Epithelial cell of prostate (primary cell): ENCODE data around the gene ASIC1.

Source experiments
- DNase-seq: peaks from one replicate; pipeline ENCODE4 v3.0.0-alpha.2; 2011; ENCODE audit warnings: low read depth, low spot score
- H3K27ac ChIP-seq: fragments of 450-650 bp; 2 replicates; pipeline ENCODE4 v1.5.1; 2017; ENCODE audit warnings: mild to moderate bottlenecking

Gene ASIC1

DNA sequence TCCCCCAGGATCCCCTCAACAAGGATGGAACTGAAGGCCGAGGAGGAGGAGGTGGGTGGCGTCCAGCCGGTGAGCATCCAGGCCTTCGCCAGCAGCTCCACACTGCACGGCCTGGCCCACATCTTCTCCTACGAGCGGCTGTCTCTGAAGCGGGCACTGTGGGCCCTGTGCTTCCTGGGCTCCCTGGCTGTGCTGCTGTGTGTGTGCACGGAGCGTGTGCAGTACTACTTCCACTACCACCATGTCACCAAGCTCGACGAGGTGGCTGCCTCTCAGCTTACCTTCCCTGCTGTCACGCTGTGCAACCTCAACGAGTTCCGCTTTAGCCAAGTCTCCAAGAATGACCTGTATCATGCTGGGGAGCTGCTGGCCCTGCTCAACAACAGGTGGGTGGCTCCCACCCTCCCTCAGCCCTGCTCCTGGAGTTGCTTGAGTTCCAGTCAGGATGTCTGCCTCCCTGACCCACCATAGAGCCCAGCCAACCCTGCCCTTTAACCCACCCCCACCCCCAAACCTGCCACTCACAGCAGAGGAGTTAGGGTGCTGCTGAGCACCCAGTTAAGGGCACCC, 1.4 kb downstream of the ASIC1 start:
- H3K27ac ChIP-seq, result no peak overlapping the region
- DNase-seq, result no peak

DNA sequence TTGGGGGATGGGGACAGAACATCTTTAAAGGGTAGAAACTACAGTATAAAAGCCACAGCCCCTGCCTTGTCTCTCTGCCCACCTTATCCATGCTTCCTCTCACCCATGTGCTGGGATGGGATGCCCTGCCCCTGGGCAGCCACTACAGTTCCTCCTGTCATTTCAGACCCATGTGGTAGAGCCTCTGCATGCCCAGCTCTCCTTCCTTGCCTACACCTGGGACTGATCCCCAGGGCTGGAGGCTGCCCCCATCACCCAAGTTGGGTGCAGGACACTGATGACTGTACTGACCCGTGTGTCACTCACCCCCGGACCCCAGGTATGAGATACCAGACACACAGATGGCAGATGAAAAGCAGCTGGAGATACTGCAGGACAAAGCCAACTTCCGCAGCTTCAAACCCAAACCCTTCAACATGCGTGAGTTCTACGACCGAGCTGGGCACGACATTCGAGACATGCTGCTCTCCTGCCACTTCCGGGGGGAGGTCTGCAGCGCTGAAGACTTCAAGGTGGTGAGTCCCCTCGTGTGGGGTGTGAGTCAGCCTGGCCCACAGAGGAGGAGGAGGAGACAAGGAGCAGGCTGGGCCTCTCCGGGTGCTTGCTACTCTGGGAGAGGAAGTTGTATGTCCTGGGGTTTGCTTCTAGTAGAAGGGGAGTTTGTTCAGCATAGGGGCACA, 2.2 kb downstream of the ASIC1 start:
- no peak overlapping the region for H3K27ac ChIP-seq

DNA sequence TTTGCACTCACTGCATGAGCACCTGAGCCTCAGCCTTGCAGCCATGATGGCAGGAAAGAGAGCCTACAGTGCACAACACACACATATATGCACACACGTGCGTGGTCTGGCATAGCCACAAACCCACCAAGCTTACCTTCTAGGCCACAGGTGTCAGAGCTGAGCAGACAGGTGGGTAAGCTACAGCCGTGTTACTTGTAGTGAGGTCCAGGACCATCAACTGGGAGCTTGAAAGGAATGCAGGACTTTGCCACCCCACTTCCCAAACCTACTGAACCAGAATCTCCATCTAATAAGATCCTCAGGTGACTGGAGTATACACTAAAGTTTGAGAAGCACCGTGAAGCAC, 2.7 kb downstream of the ASIC1 start:
- no peak overlapping the region for H3K27ac ChIP-seq
- no peak for DNase-seq

More for the DNA sequence above, 2.2 kb downstream of the ASIC1 start:
- DNase-seq, result no peak

DNA sequence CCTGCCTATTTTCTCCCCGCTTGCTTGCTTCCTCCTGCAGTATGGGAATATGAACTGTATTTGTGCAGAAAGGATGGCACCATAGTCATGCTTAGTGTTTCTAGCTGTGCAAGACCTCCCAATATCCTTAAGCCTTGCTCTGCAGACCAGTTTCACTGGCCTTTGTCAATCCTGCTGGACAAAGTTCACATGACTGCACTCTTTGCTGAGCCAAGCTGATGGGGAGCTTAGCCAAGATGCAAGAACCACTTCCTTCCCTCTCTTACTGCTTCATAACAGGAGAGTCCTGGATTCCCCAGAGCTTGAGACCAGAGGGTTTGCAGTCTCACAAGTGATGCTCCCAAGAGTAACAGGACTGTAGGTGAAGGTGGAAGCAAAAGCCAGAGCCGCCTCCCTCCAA, 3.8 kb downstream of the ASIC1 start:
- DNase-seq, result no peak
- no peak overlapping the region for H3K27ac ChIP-seq

DNA sequence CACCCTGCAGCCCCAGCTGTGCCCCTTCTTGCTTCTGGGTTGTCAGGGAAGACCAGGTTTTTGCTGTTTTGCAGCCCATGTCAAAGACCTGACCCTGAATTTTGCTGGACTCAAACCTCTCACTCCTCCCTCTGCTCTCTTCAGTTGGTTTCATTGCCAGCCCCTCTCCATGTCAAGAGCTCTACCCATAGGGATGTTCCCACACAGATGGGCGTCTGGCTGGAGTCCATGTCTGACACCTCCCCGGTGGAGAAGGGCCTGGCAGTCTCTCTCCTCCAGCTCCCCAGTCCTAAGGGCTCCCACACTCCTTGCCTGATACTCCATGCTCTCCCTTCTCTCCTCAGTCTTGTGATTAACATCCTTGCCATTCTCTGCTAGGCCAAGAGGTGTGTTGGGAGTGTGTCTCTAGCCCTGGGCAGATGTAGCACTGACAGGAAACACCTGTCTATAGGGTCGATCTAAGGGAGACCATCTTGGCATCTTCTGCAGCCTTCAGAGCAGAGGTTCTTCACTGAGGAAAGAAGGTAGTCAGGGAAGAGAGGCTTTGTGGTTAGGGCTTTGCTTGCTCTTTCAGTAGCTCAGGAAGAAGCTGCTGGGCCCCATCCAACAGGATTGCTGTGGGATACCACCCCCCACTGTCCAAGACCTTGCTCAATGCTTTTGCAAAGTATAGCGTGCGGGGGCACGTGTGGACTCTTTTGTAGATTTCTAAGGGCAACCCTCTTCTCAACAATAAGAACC, 4.7 kb downstream of the ASIC1 start:
- no peak overlapping the region for H3K27ac ChIP-seq
- DNase-seq, result no peak

DNA sequence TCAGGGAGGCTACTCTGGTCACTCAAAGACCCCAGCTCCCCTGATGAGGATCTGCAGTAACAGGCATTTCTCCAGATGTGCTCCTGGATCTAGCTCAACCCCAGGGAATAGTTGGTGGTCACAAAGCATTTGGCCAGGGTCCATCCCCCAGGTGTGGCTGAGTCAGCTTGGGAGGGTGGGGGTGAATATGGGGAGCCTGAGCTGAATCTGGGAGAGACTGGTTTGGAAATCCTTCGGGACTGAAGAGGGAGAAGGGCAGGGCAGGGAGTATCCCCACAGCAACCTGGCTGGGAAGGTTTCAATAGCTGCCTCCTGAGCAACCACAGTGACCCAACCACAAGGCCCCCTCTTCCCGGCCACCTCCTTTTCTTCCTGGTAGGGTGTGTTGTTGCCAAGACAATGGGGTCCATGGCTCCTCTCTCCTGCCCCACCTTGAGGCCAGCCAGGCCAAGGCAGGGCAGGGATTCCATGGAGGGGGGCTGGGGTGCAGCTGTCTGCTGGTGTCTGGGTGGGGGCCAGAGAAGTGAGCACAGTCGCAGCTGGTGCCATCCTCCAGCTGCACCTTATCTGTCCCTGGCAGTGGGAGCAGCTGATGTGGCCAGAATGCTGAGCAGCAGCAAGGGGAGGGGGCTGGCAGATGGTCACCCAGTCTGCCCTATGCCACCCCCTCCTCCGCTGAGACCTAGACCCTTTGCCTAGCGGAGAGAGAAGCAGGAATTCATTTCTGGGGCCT, 5.5 kb downstream of the ASIC1 start:
- DNase-seq, result no peak
- H3K27ac ChIP-seq, result no peak overlapping the region

DNA sequence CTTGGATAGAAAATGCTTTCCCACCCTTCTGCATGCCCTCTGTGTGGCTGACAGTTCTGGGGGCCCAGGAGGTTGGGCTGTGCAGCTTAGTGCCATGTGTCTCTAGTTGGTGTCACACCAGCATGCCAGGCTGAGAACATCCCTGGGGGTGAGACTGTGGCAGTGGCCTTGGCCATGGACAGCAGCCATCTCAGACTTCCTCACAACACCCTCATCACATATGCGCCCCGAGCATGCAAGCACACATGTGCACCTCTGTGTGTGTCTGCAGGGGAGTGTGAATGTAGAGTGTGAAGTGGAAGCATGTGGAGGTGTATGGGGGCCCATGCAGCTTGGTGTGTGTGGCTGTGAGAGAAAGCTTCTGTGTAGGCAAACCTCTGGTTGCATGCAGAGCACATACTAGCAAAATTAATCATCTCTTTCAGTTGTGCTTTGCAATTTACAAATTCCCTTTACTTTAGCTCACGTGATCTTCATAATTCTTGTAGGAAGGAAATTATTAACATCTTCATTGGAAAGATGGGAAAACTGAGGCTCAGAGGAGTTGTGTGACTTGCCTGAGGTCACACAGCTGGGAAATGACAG, 8.4 kb downstream of the ASIC1 start:
- DNase-seq, result no peak

DNA sequence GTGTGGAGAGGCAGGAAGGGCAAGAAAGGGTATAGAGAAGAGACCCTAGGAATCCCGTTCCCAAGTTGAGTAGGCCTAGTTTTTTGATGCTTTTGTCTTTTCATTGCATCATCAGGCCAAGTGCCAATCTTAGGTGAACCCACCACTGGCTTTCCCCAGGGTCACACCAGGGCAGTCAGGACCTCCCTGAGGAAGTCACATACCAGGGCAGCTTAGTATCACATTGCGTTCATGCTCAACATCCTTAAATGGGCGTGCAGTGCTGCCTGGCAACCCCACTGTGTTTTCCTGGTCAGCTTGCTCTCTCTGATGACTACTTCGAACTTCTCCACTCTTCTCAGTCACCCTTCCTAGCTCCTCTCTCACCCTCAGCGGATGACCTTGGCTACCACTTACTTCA, 9.0 kb downstream of the ASIC1 start:
- no peak for DNase-seq
- H3K27ac ChIP-seq, result no peak overlapping the region

More for the DNA sequence above, 8.4 kb downstream of the ASIC1 start:
- H3K27ac ChIP-seq, result no peak overlapping the region

DNA sequence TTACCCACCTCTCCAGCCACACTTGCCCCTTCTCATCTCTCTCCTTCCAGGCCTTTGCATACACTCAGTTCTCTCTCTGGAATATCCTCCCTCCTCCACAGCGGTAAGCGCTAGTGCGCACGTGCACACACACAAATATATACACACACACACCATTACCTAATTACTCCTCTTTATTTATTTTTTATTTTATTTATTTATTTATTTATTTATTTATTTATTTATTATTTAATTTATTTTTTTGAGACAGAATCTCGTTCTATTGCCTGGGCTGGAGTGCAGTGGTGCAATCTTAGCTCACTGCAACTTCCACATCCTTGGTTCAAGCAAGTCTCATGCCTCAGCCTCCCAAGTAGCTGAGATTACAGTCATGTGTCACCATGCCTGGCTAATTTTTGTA, 11.7 kb downstream of the ASIC1 start:
- H3K27ac ChIP-seq, result no peak overlapping the region

DNA sequence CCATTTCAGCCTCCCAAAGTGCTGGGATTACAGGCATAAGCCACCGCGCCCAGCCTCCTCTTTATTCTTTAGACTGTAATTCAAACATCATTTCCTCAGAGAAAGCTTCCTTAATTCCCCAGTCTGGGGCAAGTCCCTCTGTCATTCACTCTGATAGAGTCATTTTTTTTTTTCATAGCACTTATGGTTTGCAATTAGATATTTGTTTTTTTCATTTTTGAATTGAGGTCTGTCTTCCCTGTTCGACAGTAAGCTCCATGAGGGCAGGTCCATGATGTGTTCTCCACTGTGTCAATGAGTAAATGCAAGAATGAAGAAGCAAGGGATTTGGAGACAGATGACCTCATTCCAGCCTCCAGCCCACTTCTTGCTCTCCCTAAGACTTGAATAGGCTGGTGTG, 12.1 kb downstream of the ASIC1 start:
- H3K27ac ChIP-seq, result no peak overlapping the region
- no peak for DNase-seq

More for the DNA sequence above, 11.7 kb downstream of the ASIC1 start:
- DNase-seq, result no peak

DNA sequence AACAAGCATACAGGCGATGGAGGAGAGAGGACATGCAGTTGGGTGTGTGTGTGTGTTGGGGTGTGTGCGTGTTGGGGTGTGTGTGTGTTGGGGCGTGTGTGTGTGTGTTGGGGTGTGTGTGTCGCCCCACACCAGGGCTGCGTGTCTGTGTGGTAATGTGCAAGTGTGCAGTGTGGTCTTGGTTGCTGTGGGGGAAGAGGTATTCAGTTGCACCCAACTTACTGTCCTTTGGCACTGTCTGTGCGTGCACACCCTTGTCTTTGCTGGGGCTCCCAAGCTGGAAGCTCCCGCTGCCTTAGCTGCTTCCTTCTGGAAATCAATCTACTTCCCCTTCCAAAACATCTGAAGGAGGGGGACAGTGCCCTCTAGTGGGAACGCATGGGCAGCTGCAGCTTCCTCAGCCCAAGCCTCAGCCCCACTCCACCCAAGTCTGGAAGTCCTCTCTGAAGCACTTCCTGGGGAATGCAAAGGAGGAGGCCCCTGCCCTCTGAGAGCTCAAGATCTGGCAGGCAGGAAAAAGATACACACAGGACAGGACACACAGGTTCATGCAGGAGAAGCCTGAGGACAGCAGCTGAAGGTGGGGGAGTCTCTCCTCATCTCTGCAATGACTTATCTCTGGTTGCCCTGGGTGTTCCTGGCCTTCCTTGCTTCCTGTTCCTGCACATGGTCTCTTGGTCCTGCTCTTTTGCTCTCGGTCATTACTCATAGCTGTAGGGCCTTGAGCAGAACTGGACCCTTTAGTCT, 13.1 kb downstream of the ASIC1 start:
- DNase-seq, result no peak
- H3K27ac ChIP-seq, result no peak overlapping the region

DNA sequence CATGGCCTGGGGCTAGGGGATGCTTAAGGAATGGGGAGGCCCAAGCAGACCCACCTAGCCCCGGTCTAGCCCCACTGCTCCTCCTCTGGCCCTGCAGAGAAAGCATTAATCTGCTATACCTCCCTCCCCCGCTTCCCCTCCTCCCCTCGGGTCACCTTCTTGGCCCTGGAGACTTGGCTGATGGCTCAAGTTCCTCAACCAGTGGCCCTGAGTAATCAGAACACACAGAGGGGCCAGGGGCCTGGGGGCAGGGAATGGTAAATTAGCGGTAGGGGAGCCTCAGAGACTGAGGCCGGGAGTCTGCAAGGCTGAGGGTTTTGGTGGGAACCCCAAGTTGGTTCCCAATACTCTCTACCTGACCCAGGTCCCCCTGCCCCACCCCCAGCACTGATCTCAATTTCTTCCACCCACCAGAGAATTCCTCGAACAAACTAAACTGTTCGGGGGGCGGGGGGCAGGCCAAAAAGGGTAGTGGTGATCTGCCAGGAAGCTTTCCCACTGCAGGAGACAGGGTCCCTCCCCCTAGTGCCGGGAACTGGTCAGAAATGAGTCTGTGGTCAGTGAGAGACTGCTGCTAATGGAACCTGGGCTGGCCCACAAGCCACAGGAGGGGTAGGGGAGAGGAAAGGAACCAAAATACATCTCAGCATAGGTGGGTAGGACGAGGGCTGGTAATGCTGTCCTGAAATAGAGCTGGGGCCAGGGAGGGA, 15.0 kb downstream of the ASIC1 start:
- no peak for DNase-seq
- no peak overlapping the region for H3K27ac ChIP-seq

DNA sequence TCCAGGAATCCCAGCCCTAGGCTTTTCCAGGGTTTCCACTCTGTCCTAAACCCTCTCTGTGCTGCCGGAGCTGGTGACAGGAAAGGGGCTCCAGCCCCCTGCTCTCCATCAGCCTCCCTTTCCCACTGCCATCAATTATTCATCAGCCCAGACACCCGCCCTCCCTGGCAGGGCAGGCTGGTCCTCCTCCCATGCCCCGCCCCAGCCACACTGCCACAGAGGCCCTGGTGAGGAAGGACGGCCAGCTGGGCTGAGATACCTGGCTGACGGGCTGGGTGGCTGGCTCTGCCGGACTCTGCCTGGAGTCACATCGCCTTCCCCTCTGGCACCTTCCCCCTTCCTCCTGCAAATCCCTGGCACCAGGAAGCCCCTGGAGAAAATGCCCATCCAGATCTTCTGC, 15.8 kb downstream of the ASIC1 start:
- H3K27ac ChIP-seq, result no peak overlapping the region
- no peak for DNase-seq

DNA sequence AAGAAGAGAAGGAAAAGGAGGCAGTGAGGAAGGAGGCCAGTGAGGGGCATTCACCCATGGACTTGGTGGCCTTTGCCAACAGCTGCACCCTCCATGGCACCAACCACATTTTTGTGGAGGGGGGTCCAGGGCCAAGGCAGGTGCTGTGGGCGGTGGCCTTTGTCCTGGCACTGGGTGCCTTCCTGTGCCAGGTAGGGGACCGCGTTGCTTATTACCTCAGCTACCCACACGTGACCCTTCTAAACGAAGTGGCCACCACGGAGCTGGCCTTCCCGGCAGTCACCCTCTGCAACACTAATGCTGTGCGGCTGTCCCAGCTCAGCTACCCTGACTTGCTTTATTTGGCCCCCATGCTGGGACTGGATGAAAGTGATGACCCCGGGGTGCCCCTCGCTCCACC, 16.3 kb downstream of the ASIC1 start:
- DNase-seq, result no peak
- no peak overlapping the region for H3K27ac ChIP-seq

DNA sequence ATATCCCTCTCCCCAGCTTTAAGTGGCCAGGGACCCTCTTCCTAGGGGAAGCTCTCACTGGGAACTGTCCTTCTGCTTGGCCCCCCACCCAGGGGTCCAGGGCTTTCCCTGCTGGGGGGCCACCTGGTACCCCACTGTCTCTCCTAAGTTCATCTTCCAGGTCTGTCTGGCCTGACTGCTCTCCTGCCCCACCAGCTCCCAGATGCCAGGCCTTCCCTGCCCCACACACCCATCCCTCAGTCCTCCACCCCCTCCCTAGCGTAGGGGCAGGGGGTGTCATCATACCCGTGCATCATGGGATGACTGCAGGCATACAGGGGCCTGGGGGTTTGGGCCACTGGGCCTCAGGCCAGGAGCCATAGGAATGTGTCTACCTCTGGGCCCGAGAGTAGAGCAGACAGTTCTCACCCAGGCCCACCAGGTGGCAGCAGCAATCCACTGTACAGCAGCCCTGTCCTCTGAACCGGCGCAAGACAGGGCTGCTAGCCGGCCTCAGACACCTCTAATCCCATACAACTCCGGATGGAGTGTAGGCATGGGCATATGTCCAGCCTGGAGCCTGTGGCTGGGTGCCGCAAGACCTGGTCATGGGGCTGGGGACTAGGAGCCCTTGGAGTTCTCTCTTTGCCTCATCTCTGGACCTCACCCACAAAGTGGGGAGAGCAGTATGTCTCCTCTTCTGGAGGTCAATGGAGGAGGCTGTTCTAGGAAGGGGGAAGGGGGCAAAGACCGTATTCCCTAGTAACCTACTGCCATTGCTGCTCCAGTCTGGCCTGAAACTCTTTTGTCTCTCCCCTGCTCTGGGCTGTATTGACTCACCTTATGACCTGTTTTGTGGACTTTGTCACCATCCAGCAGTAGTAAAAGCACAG, 17.8 kb downstream of the ASIC1 start:
- no peak for DNase-seq
- no peak overlapping the region for H3K27ac ChIP-seq

DNA sequence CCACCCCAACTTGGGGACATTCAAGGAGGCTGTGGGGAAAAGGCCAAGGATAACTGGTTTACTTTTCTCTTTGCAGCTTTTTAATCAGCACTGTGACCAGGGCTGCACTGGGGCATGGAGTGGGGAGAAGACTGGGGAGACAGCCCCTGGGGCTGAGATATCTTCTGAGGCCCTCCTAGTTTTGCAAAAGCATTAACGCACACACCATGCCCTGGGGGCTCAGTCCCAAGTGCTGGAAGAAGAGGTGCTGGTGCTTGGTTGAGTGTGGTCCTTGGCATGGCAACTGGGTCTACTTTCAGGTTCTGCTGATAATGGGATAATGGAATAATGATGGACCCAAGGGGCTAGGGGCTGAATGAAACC, 18.4 kb downstream of the ASIC1 start:
- DNase-seq, result no peak
- H3K27ac ChIP-seq, result no peak overlapping the region

DNA sequence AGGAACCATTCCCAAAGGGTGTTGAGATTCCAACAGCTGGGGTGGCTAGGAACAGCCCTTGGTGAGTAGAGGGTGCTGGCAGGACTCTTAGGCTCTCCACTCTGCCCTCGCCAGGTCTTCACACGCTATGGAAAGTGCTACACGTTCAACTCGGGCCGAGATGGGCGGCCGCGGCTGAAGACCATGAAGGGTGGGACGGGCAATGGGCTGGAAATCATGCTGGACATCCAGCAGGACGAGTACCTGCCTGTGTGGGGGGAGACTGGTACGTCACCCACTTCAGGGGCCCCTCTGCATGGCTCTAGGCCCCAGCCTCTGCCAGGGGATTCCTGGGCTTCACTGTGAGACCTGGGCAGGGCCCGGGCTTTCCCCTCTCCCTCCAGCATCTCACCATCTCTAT, 19.7 kb downstream of the ASIC1 start:
- DNase-seq, result no peak
- H3K27ac ChIP-seq, result no peak overlapping the region

DNA sequence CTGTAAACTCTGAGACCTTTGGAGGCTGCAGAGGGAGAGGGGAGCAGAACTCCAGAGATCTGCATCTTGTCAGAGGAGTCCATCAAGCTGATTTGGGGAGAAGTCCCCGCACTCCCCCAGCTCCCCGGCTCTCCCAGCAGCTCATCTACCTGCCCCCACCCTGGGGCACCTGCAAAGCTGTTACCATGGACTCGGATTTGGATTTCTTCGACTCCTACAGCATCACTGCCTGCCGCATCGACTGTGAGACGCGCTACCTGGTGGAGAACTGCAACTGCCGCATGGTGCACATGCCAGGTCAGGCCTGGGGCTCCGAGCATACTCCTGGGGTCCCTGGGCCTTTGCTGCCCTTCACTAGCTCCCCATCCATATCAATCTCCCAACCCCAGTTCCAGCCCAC, 20.9 kb downstream of the ASIC1 start:
- H3K27ac ChIP-seq, result no peak overlapping the region
- no peak for DNase-seq

DNA sequence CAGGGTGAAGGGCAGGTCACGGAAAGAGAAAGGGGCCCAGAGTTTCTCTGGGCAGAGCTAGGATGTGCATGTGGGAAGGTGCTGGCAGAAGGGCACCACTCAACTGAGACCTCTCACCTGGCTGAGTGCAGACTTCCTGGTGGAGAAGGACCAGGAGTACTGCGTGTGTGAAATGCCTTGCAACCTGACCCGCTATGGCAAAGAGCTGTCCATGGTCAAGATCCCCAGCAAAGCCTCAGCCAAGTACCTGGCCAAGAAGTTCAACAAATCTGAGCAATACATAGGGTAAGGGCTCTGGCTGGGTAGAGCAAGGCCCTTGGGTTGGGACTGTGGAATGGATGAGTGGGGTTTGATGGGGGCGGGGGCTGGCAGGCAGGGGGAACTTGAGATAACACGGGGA, 22.4 kb downstream of the ASIC1 start:
- no peak for DNase-seq
- no peak overlapping the region for H3K27ac ChIP-seq
